HG03175 (cell line): Measurements from ENCODE around the gene ZNF750.
"Not testable (repeated sequence)": the region's sequence is repeated elsewhere in the genome, so short reads cannot be mapped to it uniquely, and the experiment has no call there.

Experiments used
- ATAC-seq: cut with Tn5 transposase; IDR thresholded peaks from one replicate; pipeline ENCODE4 v1.9.1; 2021; ENCODE audit warnings: mild to moderate bottlenecking, moderate library complexity; ENCODE audit not compliant: unreplicated experiment

The ZNF750 gene

GRCh38 chr17:82798752-82799151, 41.1 kb downstream of the ZNF750 start:
- ATAC-seq: no peak

GRCh38 chr17:82797061-82797460, 42.8 kb downstream of the ZNF750 start:
- no peak for ATAC-seq

- no peak for ATAC-seq
Measured at GRCh38 chr17:82795615-82796014, 44.2 kb downstream of the ZNF750 start.

- no peak for ATAC-seq
Measured at GRCh38 chr17:82794781-82795482, 44.9 kb downstream of the ZNF750 start.

GRCh38 chr17:82793974-82794630, 45.7 kb downstream of the ZNF750 start:
- ATAC-seq: no peak

GRCh38 chr17:82791532-82791931, 48.3 kb downstream of the ZNF750 start:
- ATAC-seq: no peak

GRCh38 chr17:82790391-82790790, 49.4 kb downstream of the ZNF750 start:
- no peak for ATAC-seq

GRCh38 chr17:82789806-82790205, 50.0 kb downstream of the ZNF750 start:
- ATAC-seq: no peak

- ATAC-seq: no peak
Measured at GRCh38 chr17:82789051-82789592, 50.7 kb downstream of the ZNF750 start.

GRCh38 chr17:82788206-82789001, 51.4 kb downstream of the ZNF750 start:
- ATAC-seq: no peak

- no peak for ATAC-seq
Measured at GRCh38 chr17:82787081-82787848, 52.6 kb downstream of the ZNF750 start.

- no peak for ATAC-seq
Measured at GRCh38 chr17:82786427-82786826, 53.4 kb downstream of the ZNF750 start.

- ATAC-seq: not testable (repeated sequence)
Measured at GRCh38 chr17:82785581-82785980, 54.2 kb downstream of the ZNF750 start.

GRCh38 chr17:82783498-82783897, 56.3 kb downstream of the ZNF750 start:
- ATAC-seq: no peak

GRCh38 chr17:82782657-82783207, 57.1 kb downstream of the ZNF750 start:
- ATAC-seq: no peak

GRCh38 chr17:82781894-82782274, 57.9 kb downstream of the ZNF750 start:
- no peak for ATAC-seq

GRCh38 chr17:82780971-82781893, 58.6 kb downstream of the ZNF750 start:
- no peak for ATAC-seq

- ATAC-seq: no peak
Measured at GRCh38 chr17:82780195-82780594, 59.6 kb downstream of the ZNF750 start.

GRCh38 chr17:82779541-82779940, 60.3 kb downstream of the ZNF750 start:
- no peak for ATAC-seq
